HG02642 (cell line): ENCODE measurements around the gene SMAD3.

Experiments used
- ATAC-seq: cut with Tn5 transposase; IDR thresholded peaks from one replicate; pipeline ENCODE4 v1.9.1; 2021; ENCODE audit warnings: mild to moderate bottlenecking; ENCODE audit not compliant: unreplicated experiment, poor library complexity

Gene SMAD3

DNA sequence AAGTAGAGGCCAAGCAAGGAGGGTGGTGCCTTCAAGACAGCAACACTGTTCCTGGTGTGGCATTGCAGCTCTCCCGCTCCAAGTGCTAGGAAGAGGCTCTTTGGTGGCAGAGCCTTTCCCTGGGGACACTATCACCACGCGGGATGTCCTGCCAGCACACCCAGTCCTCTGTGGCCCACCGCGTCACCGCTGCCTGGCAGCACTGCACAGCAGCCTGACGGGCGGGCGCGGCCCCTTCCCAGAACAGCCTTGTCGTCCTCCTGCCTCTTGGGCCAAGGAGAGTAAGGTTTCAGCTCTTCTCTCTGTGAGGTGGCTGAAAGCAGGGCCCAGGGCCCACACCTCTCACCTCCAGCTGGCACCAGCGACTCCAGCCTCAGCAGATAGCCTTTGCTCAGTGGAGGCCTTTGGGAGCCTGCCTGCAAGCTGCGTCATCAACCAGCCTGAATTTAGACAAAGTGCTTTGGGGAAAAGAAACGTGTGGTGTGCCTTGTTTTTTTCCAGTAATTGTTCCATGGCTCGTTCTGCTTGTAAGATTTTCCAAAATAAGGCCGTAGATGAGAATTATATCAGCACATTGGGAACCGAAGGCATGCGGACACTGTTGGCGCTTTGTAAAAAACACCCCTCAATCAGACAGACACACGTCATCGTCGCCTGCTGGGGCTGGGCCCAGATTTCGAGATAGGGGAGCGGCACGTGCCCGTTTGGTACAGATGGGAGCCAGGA, 124.1 kb downstream of the SMAD3 start:
- no peak for ATAC-seq

DNA sequence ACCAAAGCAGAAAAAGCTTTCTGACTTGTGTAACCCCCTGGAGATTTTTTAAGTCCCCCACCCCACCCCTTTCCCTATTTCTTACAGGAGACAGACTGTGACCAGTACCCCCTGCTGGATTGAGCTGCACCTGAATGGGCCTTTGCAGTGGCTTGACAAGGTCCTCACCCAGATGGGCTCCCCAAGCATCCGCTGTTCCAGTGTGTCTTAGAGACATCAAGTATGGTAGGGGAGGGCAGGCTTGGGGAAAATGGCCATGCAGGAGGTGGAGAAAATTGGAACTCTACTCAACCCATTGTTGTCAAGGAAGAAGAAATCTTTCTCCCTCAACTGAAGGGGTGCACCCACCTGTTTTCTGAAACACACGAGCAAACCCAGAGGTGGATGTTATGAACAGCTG, 124.9 kb downstream of the SMAD3 start:
- no peak for ATAC-seq

GRCh38 chr15:67190813-67191212, 125.4 kb downstream of the SMAD3 start:
- ATAC-seq, result no peak

DNA sequence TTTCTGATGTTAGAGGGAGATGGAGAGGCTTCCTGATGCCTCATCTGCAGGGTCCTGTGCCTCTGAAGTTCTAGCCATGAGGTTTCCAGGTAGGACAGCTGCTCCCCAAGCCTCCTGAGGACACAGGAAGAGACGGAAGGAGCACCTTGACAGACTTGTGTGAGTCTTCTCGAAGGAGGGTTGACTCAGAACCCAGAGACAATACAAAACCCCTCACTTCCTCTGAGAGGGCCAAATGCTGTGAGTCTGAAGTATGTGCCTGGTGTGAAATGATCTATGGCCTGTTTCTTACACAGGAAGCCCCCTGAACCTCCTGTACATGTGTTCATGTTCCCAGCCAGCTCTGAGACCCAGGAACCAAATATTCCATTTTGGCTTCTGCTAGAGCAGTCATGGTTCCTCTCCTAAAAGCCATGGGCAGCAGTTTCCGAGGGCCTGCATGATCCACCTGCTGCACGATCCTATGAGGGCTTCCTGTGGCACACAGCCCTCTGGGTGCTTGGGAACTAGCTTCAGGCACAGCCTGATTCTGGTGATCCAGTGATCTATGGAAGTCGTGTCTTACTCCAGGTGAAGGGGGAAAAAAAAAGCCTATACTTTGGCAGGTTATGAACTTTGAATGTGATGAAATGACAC, 126.9 kb downstream of the SMAD3 start:
- no peak for ATAC-seq

GRCh38 chr15:67193223-67193990, 128.0 kb downstream of the SMAD3 start:
- no peak for ATAC-seq

GRCh38 chr15:67194171-67195114, 129.0 kb downstream of the SMAD3 start:
- ATAC-seq, result no peak

- no peak for ATAC-seq
Observed at GRCh38 chr15:67195305-67195704, 129.9 kb downstream of the SMAD3 start.

GRCh38 chr15:67196222-67196621, 130.8 kb downstream of the SMAD3 start:
- no peak for ATAC-seq

DNA sequence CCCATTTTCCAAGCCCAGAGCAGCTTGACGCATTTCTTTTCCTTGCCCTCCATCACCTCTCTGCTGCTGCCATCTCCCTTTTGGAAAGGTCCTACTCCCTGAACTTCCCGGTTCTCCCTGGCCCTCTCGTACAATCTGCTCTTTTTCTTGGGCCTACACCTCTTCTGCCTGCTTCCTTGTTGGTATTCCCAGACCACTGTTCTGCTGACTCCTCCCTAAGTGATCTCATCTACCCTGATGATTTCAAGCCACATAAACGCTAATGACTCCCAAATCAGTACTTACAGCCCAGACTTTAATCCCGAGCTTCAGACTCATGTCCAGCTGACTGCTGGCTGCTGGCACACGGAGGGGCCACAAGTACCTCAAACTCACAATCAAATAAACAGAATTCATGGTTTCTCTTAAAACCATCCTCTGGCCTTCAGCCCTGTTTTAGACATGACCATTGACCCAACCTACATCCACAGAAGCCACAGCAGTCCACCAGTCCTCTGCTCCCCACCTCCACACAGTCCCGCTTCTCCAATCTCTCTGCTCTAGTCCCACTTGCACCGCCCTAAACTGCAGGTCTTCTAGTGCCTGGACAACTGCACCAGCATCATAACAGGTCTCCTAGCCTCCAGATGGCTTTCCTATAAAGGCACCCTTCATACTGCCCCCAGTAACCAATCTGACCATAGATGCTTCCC, 131.4 kb downstream of the SMAD3 start:
- no peak for ATAC-seq

DNA sequence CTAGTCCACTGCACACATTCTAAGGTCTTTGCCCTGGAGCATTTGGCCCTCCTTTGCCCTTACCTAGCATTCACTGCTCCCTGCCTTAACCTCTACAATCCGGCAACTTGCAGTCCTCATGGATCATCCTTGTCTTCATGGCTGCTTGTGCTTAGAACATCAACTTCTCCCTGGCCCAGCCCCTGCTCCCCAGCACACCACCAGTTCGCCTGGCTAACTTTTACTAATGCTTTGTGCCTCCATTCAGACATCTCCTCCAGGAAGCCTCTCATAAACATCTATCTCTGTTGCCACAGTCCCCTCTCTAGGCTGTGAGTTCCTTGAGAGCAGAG, 131.9 kb downstream of the SMAD3 start:
- no peak for ATAC-seq

- no peak for ATAC-seq
Observed at GRCh38 chr15:67198157-67198754, 132.9 kb downstream of the SMAD3 start.

- no peak for ATAC-seq
Observed at GRCh38 chr15:67199391-67199790, 134.0 kb downstream of the SMAD3 start.

- no peak for ATAC-seq
Observed at GRCh38 chr15:67199881-67200763, 134.7 kb downstream of the SMAD3 start.

DNA sequence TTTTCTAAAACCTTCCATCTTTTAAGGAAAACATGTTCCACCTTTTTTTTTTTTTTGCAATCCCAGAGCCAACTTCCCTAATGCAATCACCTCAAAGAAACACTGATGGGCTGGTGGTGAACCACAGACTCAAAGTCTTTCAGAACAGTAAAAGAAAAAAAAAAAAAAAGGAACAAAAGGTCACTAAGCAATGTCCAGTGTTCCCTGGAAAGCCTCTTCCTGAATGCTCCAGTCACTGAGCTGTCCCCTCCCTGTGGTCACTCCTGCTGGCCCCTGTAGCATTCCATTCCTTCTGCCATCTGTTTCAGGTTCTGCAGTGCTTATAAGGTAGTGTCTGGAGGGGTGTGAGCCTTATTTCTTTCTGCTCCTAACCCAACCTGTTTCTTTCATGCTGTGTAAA, 135.7 kb downstream of the SMAD3 start:
- no peak for ATAC-seq

DNA sequence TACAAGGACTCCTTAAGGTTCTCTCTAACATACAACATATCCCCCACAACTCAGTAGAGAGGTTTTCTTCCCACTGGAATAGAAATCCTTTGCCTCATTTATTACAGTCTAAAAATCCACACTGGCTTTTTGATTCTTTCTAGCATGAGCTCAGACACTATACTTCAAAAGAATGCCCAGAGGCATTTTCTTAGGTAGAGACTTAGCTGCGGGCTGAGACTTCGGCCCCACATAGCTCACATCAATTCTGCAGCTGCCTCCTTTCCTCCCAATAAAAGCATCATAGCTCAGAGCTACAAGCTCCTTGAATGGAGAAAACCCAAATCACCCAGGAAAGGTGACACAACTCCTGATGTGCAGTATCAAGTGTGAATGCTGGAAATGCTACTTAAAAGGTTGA, 136.7 kb downstream of the SMAD3 start:
- ATAC-seq, result no peak

DNA sequence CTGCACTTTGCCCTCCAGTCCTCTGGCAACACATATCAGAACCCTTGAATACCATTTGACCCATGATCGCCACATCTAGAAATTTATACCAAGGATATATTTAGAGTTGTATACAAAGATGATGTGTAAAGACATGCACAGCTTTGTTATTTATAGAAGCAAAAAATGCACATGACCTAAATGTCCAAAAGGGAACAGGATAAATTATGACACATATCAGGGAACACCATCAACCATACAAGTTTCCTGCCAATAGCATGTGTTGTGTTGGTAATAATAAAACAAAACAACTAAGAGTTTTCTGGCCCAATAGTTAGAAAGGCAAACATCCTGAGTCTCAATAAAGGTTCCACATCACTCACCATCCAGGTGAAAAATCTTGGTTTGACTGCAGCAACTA, 137.6 kb downstream of the SMAD3 start:
- ATAC-seq, result no peak

- no peak for ATAC-seq
Observed at GRCh38 chr15:67207555-67208207, 142.3 kb downstream of the SMAD3 start.

DNA sequence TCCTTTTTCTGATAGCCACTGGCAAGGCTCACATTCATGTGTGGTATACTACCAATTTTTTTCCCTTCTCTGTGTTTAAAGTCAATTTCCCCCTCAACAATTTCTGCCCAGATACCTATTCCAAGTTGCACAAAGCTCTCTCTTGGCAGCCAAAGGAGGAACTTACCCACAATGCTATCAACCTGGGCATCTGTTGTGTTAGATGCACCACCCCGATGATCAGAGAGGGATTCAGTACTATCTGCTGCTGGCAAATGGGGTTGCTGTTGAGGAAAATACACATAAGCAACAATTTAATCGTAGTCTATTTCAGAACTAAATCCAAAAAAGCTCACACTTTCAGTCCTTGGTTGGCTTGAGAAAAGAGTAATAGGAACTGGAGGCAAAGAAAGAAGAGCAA, 143.0 kb downstream of the SMAD3 start:
- ATAC-seq, result no peak
